GM19397 (cell line): ENCODE data around the gene FBLN1.
"Not testable (repeated sequence)": the region's sequence is repeated elsewhere in the genome, so short reads cannot be mapped to it uniquely, and the experiment has no call there.

Experiments used
- ATAC-seq: cut with Tn5 transposase; IDR thresholded peaks from one replicate; pipeline ENCODE4 v1.9.1; 2021; ENCODE audit warnings: mild to moderate bottlenecking, moderate library complexity; ENCODE audit not compliant: unreplicated experiment

Gene FBLN1, protein sequence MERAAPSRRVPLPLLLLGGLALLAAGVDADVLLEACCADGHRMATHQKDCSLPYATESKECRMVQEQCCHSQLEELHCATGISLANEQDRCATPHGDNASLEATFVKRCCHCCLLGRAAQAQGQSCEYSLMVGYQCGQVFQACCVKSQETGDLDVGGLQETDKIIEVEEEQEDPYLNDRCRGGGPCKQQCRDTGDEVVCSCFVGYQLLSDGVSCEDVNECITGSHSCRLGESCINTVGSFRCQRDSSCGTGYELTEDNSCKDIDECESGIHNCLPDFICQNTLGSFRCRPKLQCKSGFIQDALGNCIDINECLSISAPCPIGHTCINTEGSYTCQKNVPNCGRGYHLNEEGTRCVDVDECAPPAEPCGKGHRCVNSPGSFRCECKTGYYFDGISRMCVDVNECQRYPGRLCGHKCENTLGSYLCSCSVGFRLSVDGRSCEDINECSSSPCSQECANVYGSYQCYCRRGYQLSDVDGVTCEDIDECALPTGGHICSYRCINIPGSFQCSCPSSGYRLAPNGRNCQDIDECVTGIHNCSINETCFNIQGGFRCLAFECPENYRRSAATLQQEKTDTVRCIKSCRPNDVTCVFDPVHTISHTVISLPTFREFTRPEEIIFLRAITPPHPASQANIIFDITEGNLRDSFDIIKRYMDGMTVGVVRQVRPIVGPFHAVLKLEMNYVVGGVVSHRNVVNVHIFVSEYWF

GRCh38 chr22:45502215-45503049 lies at the start of gene FBLN1:
Gene FBLN1 (plus strand): TSS chr22:45502883. CDS start chr22:45502986, 103 bp downstream.
- no peak for ATAC-seq

DNA sequence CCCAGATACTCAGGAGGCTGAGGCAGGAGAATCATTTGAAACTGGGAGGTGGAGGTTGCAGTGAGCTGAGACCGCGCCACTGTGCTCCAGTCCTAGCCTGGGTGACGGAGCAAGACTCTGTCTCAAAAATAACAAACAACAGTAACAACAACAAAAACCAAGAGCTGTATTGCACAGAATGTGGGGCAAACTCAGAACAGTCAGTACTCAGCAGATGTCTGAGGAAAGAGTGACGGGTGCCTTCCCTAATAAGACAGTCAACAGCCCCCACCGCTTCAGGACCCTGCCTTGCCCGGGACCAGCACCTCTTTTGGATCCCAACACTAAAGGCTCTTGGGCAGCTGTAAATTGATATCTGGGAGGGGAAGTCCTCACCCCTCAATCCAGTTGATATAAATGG lies 48.9 kb upstream of the FBLN1 start:
- no peak for ATAC-seq

DNA sequence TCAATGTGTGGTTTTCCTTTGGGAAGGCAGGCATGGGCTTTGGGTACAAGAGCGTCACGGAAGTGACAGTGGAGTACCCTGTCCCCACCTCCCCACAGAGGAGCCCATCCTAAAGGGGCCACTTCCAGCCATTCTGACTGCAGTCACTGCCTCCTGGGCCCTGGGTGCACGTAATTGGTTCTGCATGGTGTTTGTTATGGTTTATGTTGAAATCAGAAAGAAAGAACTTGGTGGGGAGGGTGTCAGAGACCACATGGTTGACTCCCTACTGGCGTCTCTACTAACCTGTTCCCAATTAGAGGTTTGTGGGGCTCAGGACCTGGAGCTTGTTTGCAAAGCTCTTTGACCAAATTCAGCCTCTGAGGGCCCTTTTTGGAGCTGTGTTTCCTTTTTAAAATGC lies 48.4 kb upstream of the FBLN1 start:
- no peak for ATAC-seq

GRCh38 chr22:45455212-45455611 lies 47.5 kb upstream of the FBLN1 start:
- ATAC-seq = no peak

- ATAC-seq = no peak
Measured at GRCh38 chr22:45455621-45456020, 47.1 kb upstream of the FBLN1 start.

DNA sequence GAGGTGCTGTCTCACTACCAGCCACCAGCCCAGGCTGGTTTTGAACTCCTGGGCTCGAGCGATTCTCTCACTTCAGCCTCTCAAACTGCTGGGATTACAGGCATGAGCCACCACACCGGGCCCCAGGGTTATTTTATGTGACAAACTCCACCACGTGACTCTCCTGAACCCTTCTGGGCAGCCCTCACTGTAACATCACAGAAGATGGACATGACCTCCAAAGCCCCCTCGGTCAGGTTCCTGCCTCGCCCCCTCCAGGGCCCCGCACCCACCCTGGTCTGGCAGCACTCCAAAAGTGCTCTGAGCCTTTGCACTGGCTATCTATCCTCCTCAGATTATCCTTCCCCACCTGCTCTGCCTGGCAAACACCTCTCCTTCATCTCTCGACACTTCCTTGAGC lies 45.9 kb upstream of the FBLN1 start:
- no peak for ATAC-seq

- no peak for ATAC-seq
Measured at GRCh38 chr22:45458532-45458931, 44.2 kb upstream of the FBLN1 start.

DNA sequence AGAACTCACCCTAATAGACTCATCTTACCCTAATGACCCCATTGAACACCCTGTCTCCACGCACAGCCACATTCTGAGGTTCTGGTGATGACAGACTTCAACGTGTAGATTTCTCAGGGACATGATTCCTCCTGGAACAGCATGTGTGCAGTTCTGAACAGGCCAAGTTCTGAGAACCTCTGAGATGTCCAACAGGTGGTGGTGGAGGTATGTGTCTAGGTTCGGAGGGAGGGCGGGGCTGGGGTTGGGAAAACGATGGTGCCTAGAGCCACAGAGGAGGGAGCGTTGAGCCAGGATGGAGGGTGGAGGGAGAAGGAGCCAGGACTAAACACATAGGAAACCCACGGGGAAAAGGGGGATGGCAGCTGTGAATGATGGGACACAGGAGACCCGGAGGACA lies 43.4 kb upstream of the FBLN1 start:
- no peak for ATAC-seq

DNA sequence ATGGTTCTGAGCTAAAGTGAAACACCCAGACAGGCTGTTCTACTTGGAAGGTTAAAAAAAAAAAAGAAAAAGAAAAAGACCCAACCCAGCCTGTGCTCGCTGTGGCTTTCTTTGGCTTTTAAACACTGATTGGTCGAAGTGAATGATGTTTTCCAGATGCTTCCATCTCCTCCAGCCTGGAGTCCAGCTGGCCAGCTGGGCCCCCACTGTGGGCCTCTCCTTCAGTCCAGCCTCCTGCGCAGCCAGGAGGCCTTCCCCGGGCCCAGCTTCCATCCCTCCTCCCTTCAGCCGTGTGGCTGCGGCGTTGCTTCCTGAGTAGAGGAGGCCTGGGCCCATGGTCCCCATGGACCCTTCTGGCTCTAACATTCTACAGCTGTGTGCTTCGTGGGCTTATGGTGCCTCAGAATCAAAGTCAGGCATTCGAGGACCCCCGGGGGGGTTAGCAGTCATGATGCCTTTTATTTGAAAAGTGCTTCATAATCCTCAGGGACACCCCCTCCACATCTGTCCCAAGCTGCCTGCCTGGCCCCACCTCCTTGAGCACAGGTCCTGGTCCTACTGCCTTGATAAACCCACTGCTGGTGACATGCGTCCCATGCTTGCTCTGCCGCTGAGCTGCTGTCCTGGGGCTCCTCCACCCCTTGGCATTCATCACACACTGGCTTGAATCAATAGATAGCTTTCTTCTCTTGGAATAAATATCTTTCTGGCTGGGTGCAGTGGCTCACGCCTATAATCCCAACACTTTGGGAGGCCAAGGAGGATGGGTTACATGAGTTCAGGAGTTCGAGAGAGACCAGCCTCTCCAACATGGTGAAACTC lies 42.2 kb upstream of the FBLN1 start:
- no peak for ATAC-seq

GRCh38 chr22:45462034-45462655 lies 40.5 kb upstream of the FBLN1 start:
- ATAC-seq = no peak

GRCh38 chr22:45463691-45464090 lies 39.0 kb upstream of the FBLN1 start:
- not testable (repeated sequence) for ATAC-seq

- ATAC-seq = no peak
Measured at GRCh38 chr22:45465633-45466032, 37.0 kb upstream of the FBLN1 start.

GRCh38 chr22:45468872-45469271 lies 33.8 kb upstream of the FBLN1 start:
- ATAC-seq = no peak

DNA sequence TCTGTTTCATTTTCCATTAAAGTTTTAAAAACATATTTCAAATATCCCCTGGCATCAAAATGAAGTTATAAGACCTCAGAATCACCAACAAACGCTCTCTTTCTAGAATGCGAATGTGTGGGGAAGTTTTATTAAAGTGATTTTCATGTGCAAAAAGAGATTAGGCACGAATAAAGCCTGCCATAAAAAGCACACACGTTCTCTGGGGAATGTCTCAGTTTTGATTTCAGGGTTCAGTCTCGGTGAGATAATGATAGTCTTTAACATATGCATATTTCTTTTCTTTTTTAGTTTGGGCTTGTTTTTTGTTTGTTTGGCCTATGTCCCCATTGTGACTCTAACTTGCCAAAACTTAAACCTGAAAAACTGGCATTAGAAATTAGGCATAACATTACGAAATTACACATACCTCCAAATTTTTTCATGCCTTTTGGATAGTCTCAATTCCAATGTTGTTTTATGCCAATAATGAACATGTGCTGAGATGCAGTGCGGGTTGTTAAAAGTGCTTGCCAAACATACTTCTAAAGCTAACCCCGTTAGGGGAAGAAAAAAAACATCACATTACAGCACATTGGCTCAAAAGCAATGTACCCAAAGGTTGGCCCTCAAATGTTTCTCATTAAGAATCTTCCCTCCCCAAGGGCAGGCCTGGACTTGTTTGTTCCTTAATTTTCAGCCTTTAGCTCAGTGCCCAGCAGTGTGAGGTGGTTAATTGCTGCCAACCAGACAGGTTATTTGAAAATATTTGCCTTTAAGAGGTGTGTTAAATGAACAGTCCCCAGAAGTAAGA lies 33.2 kb upstream of the FBLN1 start:
- no peak for ATAC-seq

GRCh38 chr22:45470871-45471270 lies 31.8 kb upstream of the FBLN1 start:
- ATAC-seq = no peak

- no peak for ATAC-seq
Measured at GRCh38 chr22:45472426-45472825, 30.3 kb upstream of the FBLN1 start.

DNA sequence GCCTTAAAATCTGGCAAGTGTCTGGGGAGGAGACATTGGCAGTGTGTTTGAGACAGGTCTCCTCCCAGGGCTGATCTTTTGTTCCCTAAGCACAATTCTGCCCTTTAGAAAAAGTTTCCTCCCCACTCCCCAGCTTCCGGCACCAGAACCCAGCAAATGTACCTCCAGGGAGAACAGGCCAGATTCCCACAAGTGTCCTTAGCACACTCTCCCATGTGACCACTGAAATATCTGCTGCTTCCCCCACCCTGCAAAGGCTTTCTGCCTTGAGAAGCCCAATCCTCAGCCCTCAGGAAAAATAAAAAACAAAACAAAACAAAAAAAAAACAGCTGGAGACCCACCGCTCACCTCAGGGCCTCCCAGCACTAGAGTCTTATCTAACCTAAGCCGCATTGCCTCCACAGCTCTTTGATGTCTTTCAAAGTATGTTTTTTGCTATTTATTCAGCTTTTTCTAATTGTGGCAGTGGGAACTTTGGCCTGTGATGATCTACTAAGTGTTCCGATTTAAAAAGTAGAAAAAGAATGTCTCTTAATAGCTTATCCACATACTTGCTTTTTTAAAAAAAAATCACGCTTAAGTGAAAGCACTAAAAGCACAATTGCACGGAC lies 29.0 kb upstream of the FBLN1 start:
- ATAC-seq = no peak

- no peak for ATAC-seq
Measured at GRCh38 chr22:45475063-45475747, 27.5 kb upstream of the FBLN1 start.
